OCI-LY7 (cell line): Measurements from ENCODE around the gene SERP2.

Experiments used
- EZH2phosphoT487 ChIP-seq: fragments of 200-600 bp; sonication (generic); IDR thresholded peaks from 2 replicates; pipeline ENCODE4 v1.6.1; 2018; ENCODE audit warnings: low read depth, borderline replicate concordance, mild to moderate bottlenecking, mixed run types, antibody characterized with exemption, low read length, moderate library complexity, mixed read lengths
- TF ChIP-seq, protein P1 (sequence below): fragments of 200-600 bp; sonication (generic); conservative IDR thresholded peaks from 2 replicates; pipeline ENCODE4 v1.5.1; 2014; ENCODE audit warnings: mild to moderate bottlenecking, antibody characterized with exemption, low read length, moderate library complexity, mixed read lengths

DNA sequence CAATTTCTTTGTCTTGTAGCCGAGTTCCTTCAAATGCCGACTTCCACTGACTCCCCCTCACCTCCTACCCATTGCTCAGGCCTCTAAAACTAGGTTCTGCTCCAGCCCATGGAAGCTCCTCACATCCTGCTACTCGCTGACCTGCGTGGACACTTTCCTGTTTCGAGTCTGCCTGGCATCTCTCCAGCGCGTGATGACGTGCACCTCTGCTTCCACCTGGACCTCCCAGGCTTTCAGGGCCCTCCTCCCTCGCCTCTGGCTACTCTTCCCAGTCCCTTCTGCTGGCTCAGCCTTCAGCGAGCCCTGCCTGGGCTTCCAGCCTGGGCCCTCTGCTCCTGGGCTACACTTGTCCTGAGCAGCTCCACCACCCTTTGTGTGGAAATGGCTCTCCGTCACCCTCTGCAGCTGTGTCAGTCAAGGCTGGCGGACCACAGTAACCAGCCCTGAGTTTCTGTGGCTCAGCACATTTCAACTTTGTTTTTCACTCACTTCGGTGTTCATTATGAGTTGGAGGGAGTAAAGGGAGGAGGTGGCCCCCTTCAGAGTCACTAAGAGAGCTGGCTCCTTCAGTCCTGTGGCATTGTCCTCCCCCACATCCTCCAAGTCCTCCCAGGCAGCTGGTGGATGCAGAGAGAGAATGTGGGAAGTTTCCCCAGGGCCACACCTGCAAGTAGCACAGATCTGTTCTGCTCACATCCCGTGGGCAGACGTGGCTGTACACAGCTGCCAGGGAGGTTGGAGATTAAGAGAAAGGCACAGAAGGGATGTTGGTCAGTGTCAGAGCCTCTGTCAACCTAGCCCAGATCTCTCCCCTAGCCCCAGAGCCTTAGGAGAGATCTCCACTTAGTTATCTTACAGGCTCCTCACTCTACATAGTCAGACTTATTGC is 49.4 kb downstream of the SERP2 start:
- TF ChIP-seq, protein P1, sequence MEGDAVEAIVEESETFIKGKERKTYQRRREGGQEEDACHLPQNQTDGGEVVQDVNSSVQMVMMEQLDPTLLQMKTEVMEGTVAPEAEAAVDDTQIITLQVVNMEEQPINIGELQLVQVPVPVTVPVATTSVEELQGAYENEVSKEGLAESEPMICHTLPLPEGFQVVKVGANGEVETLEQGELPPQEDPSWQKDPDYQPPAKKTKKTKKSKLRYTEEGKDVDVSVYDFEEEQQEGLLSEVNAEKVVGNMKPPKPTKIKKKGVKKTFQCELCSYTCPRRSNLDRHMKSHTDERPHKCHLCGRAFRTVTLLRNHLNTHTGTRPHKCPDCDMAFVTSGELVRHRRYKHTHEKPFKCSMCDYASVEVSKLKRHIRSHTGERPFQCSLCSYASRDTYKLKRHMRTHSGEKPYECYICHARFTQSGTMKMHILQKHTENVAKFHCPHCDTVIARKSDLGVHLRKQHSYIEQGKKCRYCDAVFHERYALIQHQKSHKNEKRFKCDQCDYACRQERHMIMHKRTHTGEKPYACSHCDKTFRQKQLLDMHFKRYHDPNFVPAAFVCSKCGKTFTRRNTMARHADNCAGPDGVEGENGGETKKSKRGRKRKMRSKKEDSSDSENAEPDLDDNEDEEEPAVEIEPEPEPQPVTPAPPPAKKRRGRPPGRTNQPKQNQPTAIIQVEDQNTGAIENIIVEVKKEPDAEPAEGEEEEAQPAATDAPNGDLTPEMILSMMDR = no peak
- no peak for TF ChIP-seq EZH2phosphoT487
